Lower lobe of right lung (tissue), 2 donors: ENCODE data around the gene EQTN. TPM values are rescaled to one million over a fixed set of nuclear protein-coding genes. Genes with fewer than 3 reads are reported as not detected.
"Not testable (repeated sequence)": the region's sequence is repeated elsewhere in the genome, so short reads cannot be mapped to it uniquely, and the experiment has no call there.

Experiments used
- ATAC-seq, 2 donors: fragments of 200-7000 bp; cut with Tn5 transposase; one replicate each; pipeline ENCODE4 v1.9.1; 2020 to 2022; ENCODE audit warnings: mild to moderate bottlenecking in 2 of 2, moderate library complexity in 2 of 2
- DNase-seq: peaks from one replicate; pipeline ENCODE4 v3.0.0-alpha.2; 2020
- H3K27ac ChIP-seq: fragments of 200-600 bp; one replicate; pipeline ENCODE4 v1.8.0; 2022
- H3K27me3 ChIP-seq: fragments of 200-600 bp; one replicate; pipeline ENCODE4 v1.8.0; 2022; ENCODE audit warnings: low read depth
- H3K36me3 ChIP-seq: fragments of 200-600 bp; one replicate; pipeline ENCODE4 v1.8.0; 2022; ENCODE audit warnings: mild to moderate bottlenecking
- H3K4me1 ChIP-seq: fragments of 200-600 bp; one replicate; pipeline ENCODE4 v1.8.0; 2022
- H3K4me3 ChIP-seq: fragments of 200-600 bp; one replicate; pipeline ENCODE4 v1.8.0; 2022; ENCODE audit warnings: mild to moderate bottlenecking
- H3K9me3 ChIP-seq: fragments of 200-600 bp; one replicate; pipeline ENCODE4 v1.8.0; 2022
- intact Hi-C: fragments of 100-400 bp; cut with DNase I; formaldehyde crosslinking; loops from one replicate; pipeline ENCODE4 v1.11.0; 2022
- total RNA-seq: library from RNA; stranded (reverse); fragmentation: NEBNext Ultra II Directional; extraction: Animal tissue kit (Norgen Biotek cat#: 25700); gene quantifications from one replicate; pipeline ENCODE4 v1.2.1, GENCODE V29; 2021
- TF ChIP-seq, protein P1 (sequence below): fragments of 200-600 bp; IDR thresholded peaks from one replicate; pipeline ENCODE4 v1.8.0; 2022; ENCODE audit warnings: antibody characterized with exemption, mild to moderate bottlenecking
- donor health status: DM: no; HTN: yes; CAD: no; lungs with severe emphysema.

EQTN gene
- total RNA-seq, 1 donor from 2014 or later: not detected

DNA sequence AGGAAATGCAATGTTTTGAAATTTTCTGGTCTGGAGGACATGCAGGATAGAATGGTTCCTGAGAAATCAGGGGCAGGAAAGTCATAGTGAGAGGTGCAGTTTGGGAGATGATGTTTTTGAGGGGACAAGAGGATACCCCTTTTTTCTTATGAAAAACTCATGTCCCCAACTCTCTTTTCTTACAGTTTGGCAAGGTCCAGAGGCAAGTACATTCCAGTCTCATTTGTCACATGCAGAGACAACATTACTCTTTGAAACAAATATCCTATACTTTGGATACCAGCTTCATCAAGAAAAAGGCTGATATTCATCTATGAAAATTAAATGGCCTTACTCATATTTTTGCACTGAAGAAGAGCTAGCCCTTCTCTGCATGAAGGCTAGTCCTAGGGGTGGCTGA lies 48.2 kb downstream of the EQTN start:
- intact Hi-C loops: no loop called here
- no peaks in the 10 kb centered on the region for H3K36me3 ChIP-seq
- no peaks in the 10 kb centered on the region for H3K9me3 ChIP-seq
- ATAC-seq (no peak), DNase-seq (no peak)
- TF ChIP-seq, protein P1, sequence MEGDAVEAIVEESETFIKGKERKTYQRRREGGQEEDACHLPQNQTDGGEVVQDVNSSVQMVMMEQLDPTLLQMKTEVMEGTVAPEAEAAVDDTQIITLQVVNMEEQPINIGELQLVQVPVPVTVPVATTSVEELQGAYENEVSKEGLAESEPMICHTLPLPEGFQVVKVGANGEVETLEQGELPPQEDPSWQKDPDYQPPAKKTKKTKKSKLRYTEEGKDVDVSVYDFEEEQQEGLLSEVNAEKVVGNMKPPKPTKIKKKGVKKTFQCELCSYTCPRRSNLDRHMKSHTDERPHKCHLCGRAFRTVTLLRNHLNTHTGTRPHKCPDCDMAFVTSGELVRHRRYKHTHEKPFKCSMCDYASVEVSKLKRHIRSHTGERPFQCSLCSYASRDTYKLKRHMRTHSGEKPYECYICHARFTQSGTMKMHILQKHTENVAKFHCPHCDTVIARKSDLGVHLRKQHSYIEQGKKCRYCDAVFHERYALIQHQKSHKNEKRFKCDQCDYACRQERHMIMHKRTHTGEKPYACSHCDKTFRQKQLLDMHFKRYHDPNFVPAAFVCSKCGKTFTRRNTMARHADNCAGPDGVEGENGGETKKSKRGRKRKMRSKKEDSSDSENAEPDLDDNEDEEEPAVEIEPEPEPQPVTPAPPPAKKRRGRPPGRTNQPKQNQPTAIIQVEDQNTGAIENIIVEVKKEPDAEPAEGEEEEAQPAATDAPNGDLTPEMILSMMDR: no peak
- no peak overlapping the region for H3K4me3 ChIP-seq
- no peak overlapping the region for H3K27ac ChIP-seq
- H3K4me1 ChIP-seq: peaks cover 9% of the 10 kb centered on the region
- H3K27me3 ChIP-seq: no peaks in the 10 kb centered on the region

- no peaks in the 10 kb centered on the region for H3K9me3 ChIP-seq
- H3K4me1 ChIP-seq: peaks cover 9% of the 10 kb centered on the region
- DNase-seq (peak; percentile 59), ATAC-seq (peak; percentile 96 to 98)
- H3K4me3 ChIP-seq: no peak overlapping the region
- H3K27ac ChIP-seq: no peak overlapping the region
- TF ChIP-seq, protein P1: peak; percentile 56
- intact Hi-C loops: no loop called here
- H3K36me3 ChIP-seq: no peaks in the 10 kb centered on the region
- H3K27me3 ChIP-seq: no peaks in the 10 kb centered on the region
These were observed 49.2 kb downstream of the EQTN start for GRCh38 chr9:27247756-27248155.

DNA sequence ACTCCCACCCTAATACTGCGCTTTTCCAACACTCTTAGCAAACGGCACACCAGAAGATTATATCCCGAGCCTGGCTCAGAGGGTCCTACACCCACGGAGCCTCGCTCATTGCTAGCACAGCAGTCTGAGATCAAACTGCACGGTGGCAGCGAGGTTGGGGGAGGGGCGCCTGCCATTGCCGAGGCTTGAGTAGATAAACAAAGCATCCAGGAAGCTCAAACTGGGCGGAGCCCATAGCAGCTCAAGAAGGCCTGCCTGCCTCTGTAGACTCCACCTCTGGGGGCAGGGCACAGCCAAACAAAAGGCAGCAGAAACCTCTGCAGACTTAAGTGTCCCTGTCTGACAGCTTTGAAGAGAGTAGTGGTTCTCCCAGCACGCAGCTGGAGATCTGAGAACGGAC lies 57.3 kb downstream of the EQTN start:
- H3K4me3 ChIP-seq, H3K36me3 ChIP-seq, ATAC-seq, H3K4me1 ChIP-seq, H3K27ac ChIP-seq, H3K27me3 ChIP-seq, DNase-seq, intact Hi-C loops: not testable (repeated sequence)
- peaks cover 13% of the 10 kb centered on the region for H3K9me3 ChIP-seq

Other genes starting within 250 kb of the EQTN start
- 56.3 TPM for gene TEK, start 187.9 kb downstream of the EQTN start, total RNA-seq
- not detected for gene IFNK, start 227.1 kb upstream of the EQTN start, total RNA-seq
- 22.7 TPM for gene MOB3B, start 232.7 kb upstream of the EQTN start, total RNA-seq